ENCODE measurements around the gene PRPS2.

The PRPS2 gene

GRCh38 chrX:12825801-12826200, 34.6 kb downstream of the PRPS2 start:
- TF ChIP-seq EP300 (IDR thresholded peaks at IDR 0.05; ENCODE audit: borderline replicate concordance) = no peak
- TF ChIP-seq TCF12 (IDR thresholded peaks at IDR 0.05; ENCODE audit: low read depth) = no peak
- TF ChIP-seq NFIC (IDR thresholded peaks at IDR 0.05) = no peak
- TF ChIP-seq YY1 (IDR thresholded peaks at IDR 0.05; ENCODE audit: low read depth) = no peak
- no peak for TF ChIP-seq EGR1 (IDR thresholded peaks at IDR 0.05)
- no peak for TF ChIP-seq CREB1 (IDR thresholded peaks at IDR 0.05; ENCODE audit: low read depth)
- no peak for TF ChIP-seq TAF1 (IDR thresholded peaks at IDR 0.05; ENCODE audit: low read depth)
- no peak for TF ChIP-seq REST (IDR thresholded peaks at IDR 0.05; ENCODE audit: low read depth)
- no peak for TF ChIP-seq MAX (IDR thresholded peaks at IDR 0.05)
- no peak for TF ChIP-seq TEAD4 (IDR thresholded peaks at IDR 0.05)
- TF ChIP-seq USF1 (IDR thresholded peaks at IDR 0.05) = no peak
- TF ChIP-seq RAD21 (IDR thresholded peaks at IDR 0.05; ENCODE audit: low read depth) = no peak
- TF ChIP-seq CEBPB (IDR thresholded peaks at IDR 0.05) = no peak
- TF ChIP-seq ZBTB7A (IDR thresholded peaks at IDR 0.05; ENCODE audit: low read depth) = no peak

- TF ChIP-seq TAF1 (IDR thresholded peaks at IDR 0.05; ENCODE audit: low read depth) (no peak), EP300 (IDR thresholded peaks at IDR 0.05; ENCODE audit: borderline replicate concordance) (no peak), TEAD4 (IDR thresholded peaks at IDR 0.05) (no peak), MAX (IDR thresholded peaks at IDR 0.05) (no peak), CEBPB (IDR thresholded peaks at IDR 0.05) (no peak)
These were observed 52.0 kb downstream of the PRPS2 start for GRCh38 chrX:12843061-12843667.

- no peak for TF ChIP-seq TAF1 (IDR thresholded peaks at IDR 0.05; ENCODE audit: low read depth)
- no peak for TF ChIP-seq FOXM1 (IDR thresholded peaks at IDR 0.05; ENCODE audit: borderline replicate concordance, low read depth)
- TF ChIP-seq NFIC (IDR thresholded peaks at IDR 0.05) = no peak
- TF ChIP-seq EGR1 (IDR thresholded peaks at IDR 0.05) = no peak
- TF ChIP-seq RAD21 (IDR thresholded peaks at IDR 0.05; ENCODE audit: low read depth) = no peak
- no peak for TF ChIP-seq MAX (IDR thresholded peaks at IDR 0.05)
- TF ChIP-seq CREB1 (IDR thresholded peaks at IDR 0.05; ENCODE audit: low read depth) = no peak
- TF ChIP-seq CEBPB (IDR thresholded peaks at IDR 0.05) = no peak
- no peak for TF ChIP-seq REST (IDR thresholded peaks at IDR 0.05; ENCODE audit: low read depth)
- no peak for TF ChIP-seq EP300 (IDR thresholded peaks at IDR 0.05; ENCODE audit: borderline replicate concordance)
- no peak for TF ChIP-seq TEAD4 (IDR thresholded peaks at IDR 0.05)
- no peak for TF ChIP-seq YY1 (IDR thresholded peaks at IDR 0.05; ENCODE audit: low read depth)
- TF ChIP-seq ZBTB7A (IDR thresholded peaks at IDR 0.05; ENCODE audit: low read depth) = no peak
- TF ChIP-seq USF1 (IDR thresholded peaks at IDR 0.05) = no peak
- no peak for TF ChIP-seq TCF12 (IDR thresholded peaks at IDR 0.05; ENCODE audit: low read depth)
These were observed 52.6 kb downstream of the PRPS2 start for GRCh38 chrX:12843668-12844279.

- TF ChIP-seq REST (IDR thresholded peaks at IDR 0.05; ENCODE audit: low read depth) = no peak
- no peak for TF ChIP-seq TEAD4 (IDR thresholded peaks at IDR 0.05)
- no peak for TF ChIP-seq FOXM1 (IDR thresholded peaks at IDR 0.05; ENCODE audit: borderline replicate concordance, low read depth)
- TF ChIP-seq MAX (IDR thresholded peaks at IDR 0.05) = no peak
- no peak for TF ChIP-seq USF1 (IDR thresholded peaks at IDR 0.05)
- TF ChIP-seq NFIC (IDR thresholded peaks at IDR 0.05) = no peak
- TF ChIP-seq CEBPB (IDR thresholded peaks at IDR 0.05) = no peak
- no peak for TF ChIP-seq TAF1 (IDR thresholded peaks at IDR 0.05; ENCODE audit: low read depth)
- no peak for TF ChIP-seq TCF12 (IDR thresholded peaks at IDR 0.05; ENCODE audit: low read depth)
- TF ChIP-seq YY1 (IDR thresholded peaks at IDR 0.05; ENCODE audit: low read depth) = no peak
- TF ChIP-seq ZBTB7A (IDR thresholded peaks at IDR 0.05; ENCODE audit: low read depth) = no peak
- no peak for TF ChIP-seq EGR1 (IDR thresholded peaks at IDR 0.05)
- TF ChIP-seq RAD21 (IDR thresholded peaks at IDR 0.05; ENCODE audit: low read depth) = no peak
- no peak for TF ChIP-seq EP300 (IDR thresholded peaks at IDR 0.05; ENCODE audit: borderline replicate concordance)
- no peak for TF ChIP-seq CREB1 (IDR thresholded peaks at IDR 0.05; ENCODE audit: low read depth)
These were observed 53.1 kb downstream of the PRPS2 start for GRCh38 chrX:12844319-12844718.

Measured in Ishikawa (cell line).